HepG2 (cell line): Measurements from ENCODE around the gene LSM5. TPM values are rescaled to one million over a fixed set of nuclear protein-coding genes. Genes with fewer than 3 reads are reported as not detected.

Source experiments
- AGO1 ChIP-seq: fragments of 200-400 bp; formaldehyde crosslinking; IDR thresholded peaks from 2 replicates; pipeline ENCODE4 v1.6.1; 2017; ENCODE audit warnings: mild to moderate bottlenecking, low read depth, low read length, moderate library complexity; ENCODE audit not compliant: poor library complexity, severe bottlenecking
- AKAP8 ChIP-seq: sonication (generic); formaldehyde crosslinking; IDR thresholded peaks from 2 replicates; pipeline ENCODE4 v1.5.1; 2020; ENCODE audit warnings: mild to moderate bottlenecking, missing genetic modification reagents
- ATF2 ChIP-seq: sonication (generic); formaldehyde crosslinking; IDR thresholded peaks from 2 replicates; pipeline ENCODE4 v1.4.0; 2020; ENCODE audit warnings: missing genetic modification reagents
- MTA1 ChIP-seq: sonication (generic); formaldehyde crosslinking; IDR thresholded peaks from 2 replicates; pipeline ENCODE4 v1.4.0; 2020; ENCODE audit warnings: missing genetic modification reagents, mild to moderate bottlenecking, borderline replicate concordance
- NFE2 ChIP-seq: sonication (generic); formaldehyde crosslinking; IDR thresholded peaks from 2 replicates; pipeline ENCODE4 v1.4.0; 2020; ENCODE audit warnings: missing genetic modification reagents
- NR2C2 ChIP-seq: sonication (generic); formaldehyde crosslinking; IDR thresholded peaks from 2 replicates; pipeline ENCODE4 v1.4.0; 2020; ENCODE audit warnings: missing genetic modification reagents, mild to moderate bottlenecking, moderate library complexity, borderline replicate concordance
- TEAD3 ChIP-seq: optimal IDR thresholded peaks from 2 replicates; pipeline ENCODE3; 2016; ENCODE audit warnings: borderline replicate concordance
- THYN1 ChIP-seq: sonication (generic); formaldehyde crosslinking; IDR thresholded peaks from 2 replicates; pipeline ENCODE4 v1.8.1; 2023; ENCODE audit warnings: low read depth, mild to moderate bottlenecking, moderate library complexity, missing genetic modification reagents, borderline replicate concordance
- ZNF205 ChIP-seq: IDR thresholded peaks from 2 replicates; pipeline ENCODE4 v1.6.1; 2018; ENCODE audit warnings: missing biosample characterization, missing genetic modification reagents
- ZNF414 ChIP-seq: sonication (generic); formaldehyde crosslinking; IDR thresholded peaks from 2 replicates; pipeline ENCODE4 v1.5.0; 2020; ENCODE audit warnings: missing genetic modification reagents
- ZNF577 ChIP-seq: sonication (generic); formaldehyde crosslinking; IDR thresholded peaks from 2 replicates; pipeline ENCODE4 v1.4.0; 2020; ENCODE audit warnings: mild to moderate bottlenecking, low read depth, missing genetic modification reagents, borderline replicate concordance
- ZNF670 ChIP-seq: sonication (generic); formaldehyde crosslinking; IDR thresholded peaks from 2 replicates; pipeline ENCODE4 v1.8.0; 2022; ENCODE audit warnings: mild to moderate bottlenecking, missing genetic modification reagents, borderline replicate concordance
- polyA plus RNA-seq, 8 experiments: library from polyadenylated mRNA; depleted of rRNA in 3 of 8; stranded (reverse) in 7 of 8; unstranded in 1 of 8; fragments of >200 nt; fragmentation: Illumina TruSeq in 4 of 8; extraction: Trizol in 4 of 8; gene quantifications; 2 replicates each; pipeline versions ENCODE4 v1.2.1 to v1.2.3, GENCODE V29; 2011 to 2016; ENCODE audit warnings: low read depth in 4 of 8, missing spikeins in 1 of 8, mixed read lengths in 1 of 8; ENCODE audit not compliant: insufficient read depth in 1 of 8
- total RNA-seq, 5 experiments: library from RNA; depleted of rRNA; stranded (reverse); fragments of >200 nt; fragmentation: Illumina TruSeq; extraction: Trizol; gene quantifications; 2 replicates each; pipeline ENCODE4 v1.2.3, GENCODE V29; 2016; ENCODE audit warnings: low read depth in 1 of 5
- TF ChIP-seq, protein P1 (sequence below): IDR thresholded peaks from 2 replicates; pipeline ENCODE4 v1.6.1; 2016; ENCODE audit warnings: missing biosample characterization, missing genetic modification reagents, low read depth
- TF ChIP-seq, protein P2 (sequence below): sonication (generic); formaldehyde crosslinking; IDR thresholded peaks from 2 replicates; pipeline ENCODE4 v1.5.1; 2020; ENCODE audit warnings: missing genetic modification reagents, mild to moderate bottlenecking, borderline replicate concordance
- TF ChIP-seq, protein P3 (sequence below): sonication (generic); formaldehyde crosslinking; IDR thresholded peaks from 2 replicates; pipeline ENCODE4 v1.8.0; 2023; ENCODE audit warnings: mild to moderate bottlenecking, missing genetic modification reagents
- TF ChIP-seq, protein P4 (sequence below): sonication (generic); formaldehyde crosslinking; IDR thresholded peaks from 2 replicates; pipeline ENCODE4 v1.4.0; 2020; ENCODE audit warnings: missing genetic modification reagents, borderline replicate concordance

LSM5 gene
- total and polyA plus RNA-seq, 2 of the 13 experiments (the other 11 are each of a cell fraction or from before 2014, with no cell fraction given): 30.3 to 183 TPM

DNA sequence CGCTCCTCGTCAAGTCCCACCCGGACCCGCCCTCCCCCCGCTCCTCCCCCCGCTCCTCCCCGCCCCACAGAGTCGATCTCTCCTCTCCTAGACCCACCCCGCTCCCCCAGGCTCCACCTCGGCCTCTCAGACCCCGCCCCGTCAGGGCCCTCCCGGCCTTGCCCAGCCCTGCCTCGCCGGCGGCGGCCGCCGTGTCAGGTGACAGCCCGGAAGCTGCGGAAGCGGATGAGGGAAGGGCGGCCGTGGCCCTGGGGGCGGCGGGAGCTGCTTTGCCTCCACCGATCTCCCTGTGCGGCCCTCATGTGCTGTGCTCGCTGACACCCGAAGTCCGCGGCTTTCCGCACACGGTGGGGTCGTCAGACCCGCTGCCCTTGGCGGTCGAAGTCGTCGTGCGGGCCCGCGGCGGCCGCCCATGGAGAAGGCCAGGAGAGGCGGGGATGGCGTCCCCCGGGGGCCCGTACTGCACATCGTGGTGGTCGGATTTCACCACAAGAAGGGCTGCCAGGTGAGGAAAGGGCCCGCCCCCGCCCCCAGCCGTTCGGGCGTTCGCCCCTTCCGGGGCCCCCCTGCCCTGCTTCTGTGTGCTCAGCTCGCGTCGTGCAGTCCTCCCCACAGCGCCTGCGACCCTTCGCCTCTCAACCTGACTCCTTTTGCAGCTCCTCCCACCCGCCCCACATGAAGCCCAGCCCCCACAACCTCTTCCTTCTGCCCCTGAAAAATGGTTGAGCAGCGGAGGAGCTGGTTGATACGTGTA lies 5.3 kb upstream of the LSM5 start, which contains the start of gene AVL9 (continued):
- TF ChIP-seq ZNF577 (no peak), AGO1 (peak; percentile 64), ATF2 (CRISPR knock-in tag) (no peak), NR2C2 (CRISPR knock-in tag) (peak; percentile 71), TEAD3 (CRISPR knock-in tag) (peak; percentile 43), ZNF670 (CRISPR knock-in tag) (peak; percentile 96), ZNF205 (CRISPR knock-in tag) (no peak; the same call in 1 of the 2 replicates), THYN1 (CRISPR knock-in tag) (no peak), AKAP8 (CRISPR knock-in tag) (no peak; the same call in 1 of the 2 replicates), NFE2 (CRISPR knock-in tag) (no peak), ZNF414 (CRISPR knock-in tag) (peak; percentile 81), MTA1 (CRISPR knock-in tag) (no peak; the same call in 1 of the 2 replicates)
- TF ChIP-seq, protein P1, sequence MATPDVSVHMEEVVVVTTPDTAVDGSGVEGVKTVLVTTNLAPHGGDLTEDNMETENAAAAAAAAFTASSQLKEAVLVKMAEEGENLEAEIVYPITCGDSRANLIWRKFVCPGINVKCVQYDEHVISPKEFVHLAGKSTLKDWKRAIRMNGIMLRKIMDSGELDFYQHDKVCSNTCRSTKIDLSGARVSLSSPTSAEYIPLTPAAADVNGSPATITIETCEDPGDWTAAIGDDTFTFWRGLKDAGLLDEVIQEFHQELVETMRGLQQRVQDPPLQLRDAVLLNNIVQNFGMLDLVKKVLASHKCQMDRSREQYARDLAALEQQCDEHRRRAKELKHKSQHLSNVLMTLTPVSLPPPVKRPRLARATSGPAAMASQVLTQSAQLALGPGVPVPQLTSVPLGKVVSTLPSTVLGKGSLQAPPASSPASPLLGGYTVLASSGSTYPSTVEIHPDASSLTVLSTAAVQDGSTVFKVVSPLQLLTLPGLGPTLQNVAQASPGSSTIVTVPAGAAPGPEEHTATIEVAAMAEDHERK (CRISPR knock-in tag): no peak
- TF ChIP-seq, protein P2, sequence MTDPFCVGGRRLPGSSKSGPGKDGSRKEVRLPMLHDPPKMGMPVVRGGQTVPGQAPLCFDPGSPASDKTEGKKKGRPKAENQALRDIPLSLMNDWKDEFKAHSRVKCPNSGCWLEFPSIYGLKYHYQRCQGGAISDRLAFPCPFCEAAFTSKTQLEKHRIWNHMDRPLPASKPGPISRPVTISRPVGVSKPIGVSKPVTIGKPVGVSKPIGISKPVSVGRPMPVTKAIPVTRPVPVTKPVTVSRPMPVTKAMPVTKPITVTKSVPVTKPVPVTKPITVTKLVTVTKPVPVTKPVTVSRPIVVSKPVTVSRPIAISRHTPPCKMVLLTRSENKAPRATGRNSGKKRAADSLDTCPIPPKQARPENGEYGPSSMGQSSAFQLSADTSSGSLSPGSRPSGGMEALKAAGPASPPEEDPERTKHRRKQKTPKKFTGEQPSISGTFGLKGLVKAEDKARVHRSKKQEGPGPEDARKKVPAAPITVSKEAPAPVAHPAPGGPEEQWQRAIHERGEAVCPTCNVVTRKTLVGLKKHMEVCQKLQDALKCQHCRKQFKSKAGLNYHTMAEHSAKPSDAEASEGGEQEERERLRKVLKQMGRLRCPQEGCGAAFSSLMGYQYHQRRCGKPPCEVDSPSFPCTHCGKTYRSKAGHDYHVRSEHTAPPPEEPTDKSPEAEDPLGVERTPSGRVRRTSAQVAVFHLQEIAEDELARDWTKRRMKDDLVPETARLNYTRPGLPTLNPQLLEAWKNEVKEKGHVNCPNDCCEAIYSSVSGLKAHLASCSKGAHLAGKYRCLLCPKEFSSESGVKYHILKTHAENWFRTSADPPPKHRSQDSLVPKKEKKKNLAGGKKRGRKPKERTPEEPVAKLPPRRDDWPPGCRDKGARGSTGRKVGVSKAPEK (CRISPR knock-in tag): no peak
- TF ChIP-seq, protein P3, sequence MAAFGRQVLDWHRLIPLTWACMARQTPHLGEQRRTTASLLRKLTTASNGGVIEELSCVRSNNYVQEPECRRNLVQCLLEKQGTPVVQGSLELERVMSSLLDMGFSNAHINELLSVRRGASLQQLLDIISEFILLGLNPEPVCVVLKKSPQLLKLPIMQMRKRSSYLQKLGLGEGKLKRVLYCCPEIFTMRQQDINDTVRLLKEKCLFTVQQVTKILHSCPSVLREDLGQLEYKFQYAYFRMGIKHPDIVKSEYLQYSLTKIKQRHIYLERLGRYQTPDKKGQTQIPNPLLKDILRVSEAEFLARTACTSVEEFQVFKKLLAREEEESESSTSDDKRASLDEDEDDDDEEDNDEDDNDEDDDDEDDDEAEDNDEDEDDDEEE (CRISPR knock-in tag): no peak
- TF ChIP-seq, protein P4, sequence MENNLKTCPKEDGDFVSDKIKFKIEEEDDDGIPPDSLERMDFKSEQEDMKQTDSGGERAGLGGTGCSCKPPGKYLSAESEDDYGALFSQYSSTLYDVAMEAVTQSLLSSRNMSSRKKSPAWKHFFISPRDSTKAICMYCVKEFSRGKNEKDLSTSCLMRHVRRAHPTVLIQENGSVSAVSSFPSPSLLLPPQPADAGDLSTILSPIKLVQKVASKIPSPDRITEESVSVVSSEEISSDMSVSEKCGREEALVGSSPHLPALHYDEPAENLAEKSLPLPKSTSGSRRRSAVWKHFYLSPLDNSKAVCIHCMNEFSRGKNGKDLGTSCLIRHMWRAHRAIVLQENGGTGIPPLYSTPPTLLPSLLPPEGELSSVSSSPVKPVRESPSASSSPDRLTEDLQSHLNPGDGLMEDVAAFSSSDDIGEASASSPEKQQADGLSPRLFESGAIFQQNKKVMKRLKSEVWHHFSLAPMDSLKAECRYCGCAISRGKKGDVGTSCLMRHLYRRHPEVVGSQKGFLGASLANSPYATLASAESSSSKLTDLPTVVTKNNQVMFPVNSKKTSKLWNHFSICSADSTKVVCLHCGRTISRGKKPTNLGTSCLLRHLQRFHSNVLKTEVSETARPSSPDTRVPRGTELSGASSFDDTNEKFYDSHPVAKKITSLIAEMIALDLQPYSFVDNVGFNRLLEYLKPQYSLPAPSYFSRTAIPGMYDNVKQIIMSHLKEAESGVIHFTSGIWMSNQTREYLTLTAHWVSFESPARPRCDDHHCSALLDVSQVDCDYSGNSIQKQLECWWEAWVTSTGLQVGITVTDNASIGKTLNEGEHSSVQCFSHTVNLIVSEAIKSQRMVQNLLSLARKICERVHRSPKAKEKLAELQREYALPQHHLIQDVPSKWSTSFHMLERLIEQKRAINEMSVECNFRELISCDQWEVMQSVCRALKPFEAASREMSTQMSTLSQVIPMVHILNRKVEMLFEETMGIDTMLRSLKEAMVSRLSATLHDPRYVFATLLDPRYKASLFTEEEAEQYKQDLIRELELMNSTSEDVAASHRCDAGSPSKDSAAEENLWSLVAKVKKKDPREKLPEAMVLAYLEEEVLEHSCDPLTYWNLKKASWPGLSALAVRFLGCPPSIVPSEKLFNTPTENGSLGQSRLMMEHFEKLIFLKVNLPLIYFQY (CRISPR knock-in tag): no peak; the same call in 1 of the 2 replicates
